ENCODE results near the gene EEF1AKMT3. TPM values are rescaled to one million over a fixed set of nuclear protein-coding genes. Genes with fewer than 3 reads are reported as not detected.

EEF1AKMT3 gene
- total and polyA plus RNA-seq, 2 of the 4 experiments (the other 2 are of a cell fraction), result 3.2 to 8.1 TPM

DNA sequence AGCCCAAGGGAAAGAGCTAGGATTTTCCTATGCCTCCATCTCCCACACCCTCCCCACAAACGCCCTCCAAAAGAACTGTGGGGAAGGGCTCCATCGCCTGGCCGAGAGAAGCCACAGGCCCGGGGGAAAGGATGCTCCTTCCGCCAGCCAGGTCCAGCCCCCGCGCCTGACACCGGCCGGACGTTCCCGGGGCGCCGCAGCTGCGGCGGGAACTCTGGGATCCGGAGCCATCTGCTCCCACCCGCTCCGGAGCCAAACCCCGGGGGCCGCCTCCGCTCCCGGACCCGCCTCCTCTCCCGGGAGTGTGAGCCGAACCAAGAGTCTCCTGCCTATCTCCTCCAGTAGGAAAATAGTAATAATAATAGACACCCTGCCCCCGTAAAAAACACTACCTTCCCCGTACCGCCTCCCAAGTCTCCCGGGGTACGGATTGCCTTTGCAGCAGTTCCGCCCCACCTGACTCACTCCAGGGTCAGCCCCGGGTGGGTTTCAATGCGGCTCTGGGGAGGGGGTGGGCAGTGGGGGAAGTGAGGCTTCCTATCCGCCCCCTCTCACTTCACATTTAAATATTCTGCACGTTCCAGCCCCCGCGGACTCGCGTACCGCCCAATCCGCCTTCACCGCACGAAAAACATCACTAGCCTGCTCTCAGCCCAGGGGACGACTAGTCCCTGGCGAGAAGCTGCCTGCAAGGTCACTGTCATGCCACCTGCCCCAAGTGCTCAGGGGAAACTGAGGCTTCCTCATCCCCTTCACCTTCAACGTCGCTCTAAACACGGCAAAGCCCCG is 36.3 kb upstream of the EEF1AKMT3 start:
- no peak overlapping the region for H4K91ac ChIP-seq (ENCODE audit: insufficient read depth, low read depth, low read length)
- H2AK9ac ChIP-seq (replicated peaks; ENCODE audit: low read depth, low read length, poor library complexity), result peak overlapping the region; percentile 67
- H3K79me1 ChIP-seq (ENCODE audit: low read depth in 1 of 2, low read length in 2 of 2), result no peaks in the 10 kb centered on the region
- H2BK20ac ChIP-seq (ENCODE audit: low read depth, low read length), result no peak overlapping the region
- no TSS peak for BruUV-seq (replicated peaks)
- CTCF ChIA-PET, result interaction anchor here (0.5 to 1.9 kb wide), 6 partner anchors 9 to 217 kb away, joined by 3 to 6 read pairs (median 3); partner anchors contain the start of gene TSPAN31
- DNase-seq (peak; percentile 37), ATAC-seq (ENCODE audit: low read depth) (peak; percentile 57)
- no peak overlapping the region for H2BK5ac ChIP-seq (ENCODE audit: low read depth, low read length, poor library complexity, severe bottlenecking)
- H3K9me3 ChIP-seq (ENCODE audit: control insufficient read depth, insufficient read depth, low read length), result peaks cover 2% of the 10 kb centered on the region; the same call in 1 of the 2 replicates
- no peak overlapping the region for H3K9ac ChIP-seq (ENCODE audit: low read depth, low read length)
- no peak overlapping the region for H2AK5ac ChIP-seq (ENCODE audit: low read depth, low read length)
- H3K4me1 ChIP-seq (ENCODE audit: control insufficient read depth, insufficient read depth, low read length), result 0 out of 2 replicates have a peak, but pooled peaks cover 3% of the 10 kb centered on the region
- WGBS, 2 experiments (ENCODE audit: extremely low coverage in 2 of 2, insufficient read length in 1 of 2), result 0% methylated on average over 16 of the region's 49 CpGs; no CpG with 5 or more reads in 1 of the 2 experiments
- H3K4me3 ChIP-seq (ENCODE audit: insufficient read depth, low read depth, low read length), result no peak overlapping the region
- no peaks in the 10 kb centered on the region for H3K36me3 ChIP-seq (ENCODE audit: control insufficient read depth, insufficient read depth, low read length)
- no peak overlapping the region for H3K27ac ChIP-seq (ENCODE audit: insufficient read depth, low read length)
- no peak overlapping the region for H4K5ac ChIP-seq (ENCODE audit: low read depth, low read length)
- no peak overlapping the region for H3K4ac ChIP-seq (ENCODE audit: low read depth, low read length)
- intact Hi-C loops (cut with micrococcal nuclease), result loop anchor here (5.0 kb wide), 1 partner anchor 154 kb away; no protein-coding TSS in a partner anchor
- H3K4me2 ChIP-seq (ENCODE audit: low read depth, low read length), result peak overlapping the region; percentile 41
- H3K56ac ChIP-seq (ENCODE audit: extremely low read depth, insufficient read depth, low read length), result no peak overlapping the region
- dilution Hi-C loops (cut with HindIII; ENCODE audit: low sequenced_read_pairs, unreplicated experiment), result no loop called here
- no peak overlapping the region for H2BK120ac ChIP-seq (ENCODE audit: low read depth, low read length)
- H3K9me1 ChIP-seq (ENCODE audit: insufficient read depth, low read length), result no peaks in the 10 kb centered on the region
- peak overlapping the region; percentile 89 for H3K23ac ChIP-seq (ENCODE audit: low read depth, low read length)
- H3K27me3 ChIP-seq (ENCODE audit: control insufficient read depth, insufficient read depth, low read length), result peaks cover 92% of the 10 kb centered on the region
- H3K18ac ChIP-seq (ENCODE audit: low read depth, low read length), result no peak overlapping the region
- H3K14ac ChIP-seq (replicated peaks; ENCODE audit: low read depth, low read length), result no peak overlapping the region
- TF ChIP-seq MAZ (IDR thresholded peaks at IDR 0.05; ENCODE audit: borderline replicate concordance, low read depth, low read length) (peak; percentile 41; the same call in 1 of the 2 replicates), RCOR1 (IDR thresholded peaks at IDR 0.05; ENCODE audit: insufficient replicate concordance, low read length) (no peak), RAD21 (IDR thresholded peaks at IDR 0.05; ENCODE audit: low read length) (peak; percentile 54)
- TF ChIP-seq, protein P1, sequence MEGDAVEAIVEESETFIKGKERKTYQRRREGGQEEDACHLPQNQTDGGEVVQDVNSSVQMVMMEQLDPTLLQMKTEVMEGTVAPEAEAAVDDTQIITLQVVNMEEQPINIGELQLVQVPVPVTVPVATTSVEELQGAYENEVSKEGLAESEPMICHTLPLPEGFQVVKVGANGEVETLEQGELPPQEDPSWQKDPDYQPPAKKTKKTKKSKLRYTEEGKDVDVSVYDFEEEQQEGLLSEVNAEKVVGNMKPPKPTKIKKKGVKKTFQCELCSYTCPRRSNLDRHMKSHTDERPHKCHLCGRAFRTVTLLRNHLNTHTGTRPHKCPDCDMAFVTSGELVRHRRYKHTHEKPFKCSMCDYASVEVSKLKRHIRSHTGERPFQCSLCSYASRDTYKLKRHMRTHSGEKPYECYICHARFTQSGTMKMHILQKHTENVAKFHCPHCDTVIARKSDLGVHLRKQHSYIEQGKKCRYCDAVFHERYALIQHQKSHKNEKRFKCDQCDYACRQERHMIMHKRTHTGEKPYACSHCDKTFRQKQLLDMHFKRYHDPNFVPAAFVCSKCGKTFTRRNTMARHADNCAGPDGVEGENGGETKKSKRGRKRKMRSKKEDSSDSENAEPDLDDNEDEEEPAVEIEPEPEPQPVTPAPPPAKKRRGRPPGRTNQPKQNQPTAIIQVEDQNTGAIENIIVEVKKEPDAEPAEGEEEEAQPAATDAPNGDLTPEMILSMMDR (conservative IDR thresholded peaks at IDR 0.05; ENCODE audit: low read depth, low read length), result peak; percentile 50
- in situ Hi-C loops (cut with MboI; ENCODE audit: low sequenced_read_pairs), result loop anchor here (10.0 kb wide), 1 partner anchor 151 kb away; no protein-coding TSS in a partner anchor
- no peak overlapping the region for H4K8ac ChIP-seq (ENCODE audit: low read depth in 2 of 2, low read length in 2 of 2)
- peak overlapping the region; percentile 87 for H2AFZ ChIP-seq (replicated peaks; ENCODE audit: low read length, poor library complexity)
- H4K20me1 ChIP-seq (ENCODE audit: insufficient read depth, low read length), result 0 out of 2 replicates have a peak, but pooled peaks cover 10% of the 10 kb centered on the region
- H2BK15ac ChIP-seq (ENCODE audit: low read depth, low read length), result no peak overlapping the region
- POLR2A ChIA-PET (ENCODE audit: unreplicated experiment), result interaction anchor here (1.2 kb wide), 1 partner anchor 10 kb away, joined by 3 read pairs; no protein-coding TSS in a partner anchor
